GM12891 (cell line): Measurements from ENCODE around the gene TRIM73.
"Not testable (repeated sequence)": the region's sequence is repeated elsewhere in the genome, so short reads cannot be mapped to it uniquely, and the experiment has no call there.

Experiments
- POLR2A ChIP-seq: IDR thresholded peaks from 2 replicates; pipeline ENCODE4 v1.6.1; 2011; ENCODE audit warnings: low read depth, low read length, control low read depth
- POLR2AphosphoS5 ChIP-seq: IDR thresholded peaks from 2 replicates; pipeline ENCODE4 v1.6.1; 2011; ENCODE audit warnings: low read depth, low read length, control low read depth
- POU2F2 ChIP-seq: IDR thresholded peaks from 2 replicates; pipeline ENCODE4 v1.6.1; 2011; ENCODE audit warnings: low read depth, mild to moderate bottlenecking, control low read depth, low read length, moderate library complexity
- SPI1 ChIP-seq: IDR thresholded peaks from 2 replicates; pipeline ENCODE4 v1.6.1; 2011; ENCODE audit warnings: low read depth, low read length, control low read depth
- TAF1 ChIP-seq: IDR thresholded peaks from 2 replicates; pipeline ENCODE4 v1.6.1; 2011; ENCODE audit warnings: low read depth, low read length, control low read depth

DNA sequence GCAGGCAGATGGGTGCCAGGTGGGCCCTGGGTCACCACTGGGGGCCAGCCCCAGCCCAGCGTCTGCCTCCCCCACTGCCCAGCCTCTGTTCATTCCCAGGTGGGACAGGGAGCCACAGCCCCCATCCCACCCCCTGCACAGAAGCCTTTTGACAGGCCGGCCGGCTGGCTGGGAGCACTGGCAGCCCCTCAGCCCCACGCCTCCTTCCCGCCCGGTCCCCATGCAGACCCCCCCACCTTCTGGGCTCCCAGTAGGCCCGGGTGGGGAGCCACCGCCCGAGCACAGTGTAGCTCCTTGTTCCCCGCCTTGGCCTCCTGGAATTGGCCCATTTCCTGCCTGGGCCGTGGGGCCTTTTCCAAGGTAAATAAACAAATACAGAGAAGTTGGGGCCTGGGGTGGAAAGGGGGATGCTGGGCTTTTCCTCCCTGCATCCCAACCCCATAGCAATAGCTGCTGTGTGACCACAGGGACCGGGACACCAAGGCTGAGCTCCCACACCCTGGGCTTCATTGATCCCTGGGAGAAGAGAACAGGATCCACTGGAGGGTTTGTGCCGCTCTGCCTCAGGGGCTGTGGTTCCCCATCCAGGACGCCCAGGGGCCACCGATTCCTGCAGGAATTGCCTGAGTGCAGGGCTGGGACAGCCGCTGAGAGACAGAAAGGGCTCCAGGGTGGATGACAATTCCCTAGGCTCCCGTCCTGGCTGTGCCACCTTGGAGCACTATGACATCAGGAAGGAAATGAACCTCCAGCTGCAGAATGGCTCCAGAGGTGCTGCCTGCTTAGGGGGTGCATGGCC is 20.7 kb upstream of the TRIM73 start:
- TF ChIP-seq POLR2A, POLR2AphosphoS5, TAF1, SPI1, POU2F2: not testable (repeated sequence)
